GOT3 (cell line): Measurements from ENCODE around the gene RASSF5.
"Not testable (repeated sequence)": the region's sequence is repeated elsewhere in the genome, so short reads cannot be mapped to it uniquely, and the experiment has no call there.

Source experiments
- DNase-seq: peaks from one replicate; lab custom pipeline; 2025; ENCODE audit warnings: mixed read lengths; lab: John Stamatoyannopoulos, UW

Gene RASSF5

DNA sequence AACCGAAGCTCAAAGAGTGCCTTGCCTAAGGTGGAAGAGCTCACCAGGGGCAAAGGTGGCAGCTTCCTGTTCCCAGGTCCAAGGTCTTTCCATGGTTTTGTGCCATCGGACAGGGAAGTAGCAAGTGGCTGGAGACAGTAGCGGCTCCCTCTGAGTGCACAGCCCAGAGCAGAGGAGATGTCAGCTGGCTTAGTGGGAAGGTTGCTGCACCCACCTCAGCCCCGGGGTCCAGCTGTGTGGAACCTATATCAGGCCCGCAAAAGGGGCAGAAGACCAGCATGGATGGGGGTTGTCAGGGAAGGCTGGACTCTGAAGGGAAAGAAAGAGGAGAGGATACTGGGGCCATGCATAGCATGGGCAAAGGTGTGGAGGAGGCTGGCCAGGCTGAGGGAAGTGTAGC lies 30.2 kb upstream of the RASSF5 start:
- DNase-seq: no peak

DNA sequence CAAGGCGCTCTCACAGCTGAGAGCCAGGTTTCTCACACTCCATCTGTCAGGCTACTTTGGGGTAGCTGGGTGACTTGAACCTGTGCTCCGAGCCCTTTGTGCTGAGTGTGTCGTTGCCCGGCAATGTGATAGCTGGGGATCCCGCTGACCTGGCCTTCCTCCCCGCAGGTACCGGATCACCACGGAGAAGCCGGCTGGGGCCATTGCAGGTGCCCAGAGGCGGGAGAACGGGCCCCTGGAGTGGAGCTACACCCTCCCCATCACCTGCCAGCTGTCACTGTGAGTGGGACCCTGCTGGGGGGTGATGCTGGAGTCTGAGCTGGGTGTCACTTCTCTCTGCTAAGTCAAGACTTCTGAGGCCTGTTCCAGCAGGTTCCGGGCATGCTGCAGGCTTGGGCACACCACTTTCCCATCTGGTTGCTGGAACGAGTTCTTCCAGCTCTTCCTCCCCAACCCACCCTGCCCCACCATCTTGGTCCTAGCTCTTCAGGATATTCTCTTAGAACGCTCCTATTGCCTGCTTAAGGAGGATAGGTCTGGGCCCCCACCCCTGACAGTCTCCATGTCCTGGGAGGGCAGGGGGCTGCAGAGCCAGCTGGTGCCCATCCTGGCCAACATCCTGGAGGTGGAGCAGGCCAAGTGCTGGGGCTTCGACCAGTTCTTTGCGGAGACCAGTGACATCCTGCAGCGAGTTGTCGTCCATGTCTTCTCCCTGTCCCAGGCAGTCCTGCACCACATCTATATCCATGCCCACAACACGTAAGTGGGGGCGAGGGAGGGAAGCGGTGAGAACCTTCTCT lies 29.6 kb upstream of the RASSF5 start:
- DNase-seq: no peak

DNA sequence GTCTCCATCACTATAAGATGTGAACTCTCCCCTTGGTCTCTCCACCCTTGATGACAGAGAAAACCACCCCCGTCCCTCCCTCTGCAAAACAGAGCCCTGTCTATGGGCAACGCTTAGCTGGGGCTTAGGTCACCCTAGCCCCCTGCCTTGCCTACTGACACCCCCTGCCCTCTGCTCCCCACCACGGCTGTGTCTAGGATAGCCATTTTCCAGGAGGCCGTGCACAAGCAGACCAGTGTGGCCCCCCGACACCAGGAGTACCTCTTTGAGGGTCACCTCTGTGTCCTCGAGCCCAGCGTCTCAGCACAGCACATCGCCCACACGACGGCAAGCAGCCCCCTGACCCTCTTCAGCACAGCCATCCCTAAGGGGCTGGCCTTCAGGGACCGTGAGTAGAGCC lies 28.6 kb upstream of the RASSF5 start:
- no peak for DNase-seq

DNA sequence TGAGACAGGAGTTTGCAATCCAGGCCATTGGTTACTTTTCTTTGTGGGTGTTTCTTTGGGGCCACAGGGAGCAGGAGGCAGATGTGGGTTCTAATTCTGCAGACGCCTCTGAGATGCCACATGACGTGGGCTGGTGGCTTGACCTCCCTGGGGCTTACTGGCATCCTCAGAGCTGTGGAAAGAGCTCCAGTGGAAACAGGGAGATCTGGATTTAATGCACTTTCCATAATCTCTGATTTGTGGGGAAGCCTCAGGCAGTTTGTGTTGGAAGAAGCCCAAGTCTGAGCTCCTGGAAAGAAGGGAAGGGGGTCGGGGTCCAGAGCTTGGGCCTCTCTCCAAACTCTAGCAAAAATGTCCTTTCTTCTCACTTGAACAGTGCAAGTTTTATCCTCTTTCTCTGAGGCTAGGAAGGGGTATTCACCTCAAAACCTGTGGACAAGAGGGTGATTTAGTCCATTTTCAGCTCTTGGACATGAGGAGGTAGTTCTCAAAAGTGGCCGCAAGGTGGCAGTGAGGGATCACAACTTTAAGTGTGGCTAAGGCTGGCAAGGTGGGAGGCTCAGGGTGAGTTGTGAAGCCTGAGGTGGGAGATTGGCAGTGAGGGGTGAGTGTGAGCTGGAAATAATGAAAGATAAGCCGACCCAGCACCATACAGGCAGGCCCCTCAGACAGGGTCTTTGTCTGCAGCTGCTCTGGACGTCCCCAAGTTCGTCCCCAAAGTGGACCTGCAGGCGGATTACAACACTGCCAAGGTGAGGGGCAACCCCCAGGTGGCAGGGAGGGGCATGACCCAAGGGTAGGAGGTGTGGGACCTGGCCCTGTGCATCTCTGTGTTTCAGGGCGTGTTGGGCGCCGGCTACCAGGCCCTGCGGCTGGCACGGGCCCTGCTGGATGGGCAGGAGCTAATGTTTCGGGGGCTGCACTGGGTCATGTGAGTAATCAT lies 27.9 kb upstream of the RASSF5 start:
- peak; percentile 17 for DNase-seq

DNA sequence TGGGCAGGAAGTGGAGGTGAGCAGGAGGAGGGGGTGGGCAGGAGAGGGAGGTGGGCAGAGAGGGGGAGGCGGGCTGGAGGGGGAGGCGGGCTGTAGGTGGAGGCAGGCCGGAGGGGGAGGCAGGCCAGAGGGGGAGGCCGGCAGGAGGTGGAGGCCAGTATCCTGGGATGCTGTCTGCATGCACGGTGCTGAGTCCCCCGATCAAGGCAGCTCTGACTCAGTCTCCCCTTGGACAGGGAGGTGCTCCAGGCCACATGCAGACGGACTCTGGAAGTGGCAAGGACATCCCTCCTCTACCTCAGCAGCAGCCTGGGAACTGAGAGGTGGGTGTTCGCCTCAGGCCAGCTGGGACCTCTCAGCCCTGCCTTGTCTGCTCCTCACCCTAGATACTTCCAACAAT lies 27.1 kb upstream of the RASSF5 start:
- DNase-seq: no peak

DNA sequence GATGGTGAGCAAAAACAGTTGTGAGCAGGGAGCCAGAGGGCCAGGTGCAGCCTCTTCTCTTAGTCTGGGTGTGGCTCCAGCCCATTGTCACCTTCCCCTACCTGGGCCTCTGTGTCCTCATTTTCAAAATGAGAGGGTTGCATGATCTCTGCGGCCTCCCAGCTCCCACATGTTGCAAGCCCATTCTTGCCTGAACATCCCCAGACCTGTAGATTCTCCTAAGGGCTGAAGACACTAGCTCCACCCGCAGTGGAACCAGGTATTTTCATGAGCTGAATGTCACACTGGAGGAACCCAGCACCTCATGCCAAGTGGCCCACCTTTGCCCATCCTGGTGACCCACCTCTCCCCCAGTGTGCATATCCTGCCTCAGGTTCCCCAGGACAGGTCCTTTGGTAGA lies 24.7 kb upstream of the RASSF5 start:
- no peak for DNase-seq

DNA sequence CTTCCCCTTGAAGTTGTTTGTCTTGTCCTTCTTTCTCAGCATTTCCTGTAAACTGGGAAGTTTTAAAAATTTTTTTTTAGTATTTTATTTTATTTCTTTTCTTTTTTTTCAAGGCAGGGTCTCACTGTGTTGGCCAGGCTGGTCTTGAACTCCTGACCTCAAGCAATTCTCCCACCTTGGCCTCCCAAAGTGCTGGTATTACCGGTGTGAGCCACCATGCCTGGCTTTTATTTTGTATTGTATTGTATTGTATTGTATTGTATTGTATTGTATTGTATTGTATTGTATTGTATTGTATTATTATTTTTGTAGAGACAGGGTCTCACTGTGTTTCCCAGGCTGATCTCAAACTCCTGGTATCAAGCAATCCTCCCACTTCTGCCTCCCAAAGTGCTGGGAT lies 23.5 kb upstream of the RASSF5 start:
- DNase-seq: not testable (repeated sequence)

DNA sequence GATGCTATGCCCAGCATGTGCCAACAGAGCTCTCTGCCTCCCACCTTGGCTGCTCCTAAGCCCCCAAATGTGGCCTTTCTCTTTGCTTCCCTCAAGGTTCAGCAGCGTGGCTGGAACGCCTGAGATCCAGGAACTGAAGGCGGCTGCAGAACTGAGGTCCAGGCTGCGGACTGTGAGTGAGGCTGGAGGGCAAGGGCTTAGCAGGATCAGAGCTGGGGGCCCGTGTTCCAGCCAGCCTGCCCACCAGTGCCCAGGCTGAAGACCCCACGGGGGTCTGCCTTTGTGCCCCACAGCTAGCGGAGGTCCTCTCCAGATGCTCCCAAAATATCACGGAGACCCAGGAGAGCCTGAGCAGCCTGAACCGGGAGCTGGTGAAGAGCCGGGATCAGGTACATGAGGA lies 22.4 kb upstream of the RASSF5 start:
- no peak for DNase-seq

DNA sequence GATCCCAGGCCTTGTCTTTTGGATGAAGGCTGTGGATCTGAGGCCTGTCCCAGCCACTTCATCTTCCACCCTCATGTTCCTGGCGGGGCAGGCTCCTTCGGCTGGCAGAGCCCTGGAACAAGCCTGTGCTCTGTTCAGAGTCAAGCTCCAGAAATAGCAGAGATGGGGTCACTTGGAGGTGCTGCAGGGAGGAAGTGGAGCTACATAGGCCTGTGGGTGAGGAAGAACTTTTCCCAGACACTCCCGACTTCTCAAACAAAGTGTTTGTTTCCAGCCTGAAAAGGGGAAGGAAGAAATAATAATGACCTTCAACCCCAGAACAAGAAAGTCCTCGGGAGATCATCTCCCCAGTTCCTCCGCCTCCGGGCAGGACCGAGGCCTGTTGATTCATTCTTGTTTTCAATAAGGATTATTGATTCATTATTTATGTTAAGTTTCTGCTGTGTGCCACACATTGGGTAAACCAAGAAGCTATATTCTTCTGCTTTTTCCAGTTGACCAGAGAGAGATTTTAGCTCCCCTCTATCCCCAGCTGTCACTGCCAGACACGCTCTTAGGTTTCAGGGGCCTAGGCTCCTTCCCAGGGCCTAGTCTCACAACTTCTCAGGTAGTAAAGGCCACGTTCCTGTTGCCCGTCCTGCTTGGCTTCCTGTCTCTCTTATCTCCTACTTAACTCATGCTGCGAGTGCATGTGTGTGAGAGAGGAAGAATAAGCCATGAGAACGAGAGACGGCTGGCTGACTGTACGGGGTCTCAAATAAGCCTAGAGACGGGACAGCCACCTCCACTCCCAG lies 20.1 kb upstream of the RASSF5 start:
- DNase-seq: no peak

DNA sequence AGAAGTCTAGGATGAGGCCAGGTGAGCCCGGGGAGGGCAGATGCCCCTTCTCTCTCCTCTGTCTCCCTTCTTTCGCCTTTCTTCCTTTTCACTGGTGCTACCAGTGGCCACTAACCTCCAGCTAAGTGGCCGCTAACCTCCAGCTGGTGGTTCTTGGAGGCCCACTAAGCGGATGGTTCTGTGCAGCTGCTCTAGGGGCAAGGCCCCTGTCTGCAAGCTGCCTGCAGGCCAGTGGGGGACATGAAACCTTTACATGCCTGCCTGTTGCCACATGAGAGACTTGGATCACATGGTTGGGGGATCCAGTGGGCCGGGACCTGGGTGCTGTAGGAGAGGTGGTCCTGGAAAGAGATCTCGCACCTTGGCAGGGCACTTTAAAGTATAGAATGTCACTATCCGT lies 19.4 kb upstream of the RASSF5 start:
- DNase-seq: no peak

DNA sequence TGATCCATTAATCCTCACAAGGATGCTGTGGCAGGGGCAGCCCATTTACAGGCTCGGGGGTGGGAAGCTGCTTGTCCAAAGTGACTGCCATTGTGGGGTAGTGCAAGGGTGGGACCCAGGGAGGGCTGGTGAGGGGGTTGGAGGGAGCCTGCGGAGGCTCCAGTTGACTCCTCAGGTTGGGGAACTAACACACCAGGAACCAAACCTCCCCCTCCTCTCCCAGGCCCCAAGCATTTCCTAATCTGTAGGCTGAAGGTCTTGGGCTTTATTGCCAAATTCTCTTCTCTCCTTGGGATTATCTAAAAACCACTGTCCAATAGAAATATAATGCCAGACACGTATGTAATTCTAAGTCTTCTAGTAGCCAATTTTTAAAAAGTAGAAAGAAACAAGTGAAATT lies 18.9 kb upstream of the RASSF5 start:
- no peak for DNase-seq

DNA sequence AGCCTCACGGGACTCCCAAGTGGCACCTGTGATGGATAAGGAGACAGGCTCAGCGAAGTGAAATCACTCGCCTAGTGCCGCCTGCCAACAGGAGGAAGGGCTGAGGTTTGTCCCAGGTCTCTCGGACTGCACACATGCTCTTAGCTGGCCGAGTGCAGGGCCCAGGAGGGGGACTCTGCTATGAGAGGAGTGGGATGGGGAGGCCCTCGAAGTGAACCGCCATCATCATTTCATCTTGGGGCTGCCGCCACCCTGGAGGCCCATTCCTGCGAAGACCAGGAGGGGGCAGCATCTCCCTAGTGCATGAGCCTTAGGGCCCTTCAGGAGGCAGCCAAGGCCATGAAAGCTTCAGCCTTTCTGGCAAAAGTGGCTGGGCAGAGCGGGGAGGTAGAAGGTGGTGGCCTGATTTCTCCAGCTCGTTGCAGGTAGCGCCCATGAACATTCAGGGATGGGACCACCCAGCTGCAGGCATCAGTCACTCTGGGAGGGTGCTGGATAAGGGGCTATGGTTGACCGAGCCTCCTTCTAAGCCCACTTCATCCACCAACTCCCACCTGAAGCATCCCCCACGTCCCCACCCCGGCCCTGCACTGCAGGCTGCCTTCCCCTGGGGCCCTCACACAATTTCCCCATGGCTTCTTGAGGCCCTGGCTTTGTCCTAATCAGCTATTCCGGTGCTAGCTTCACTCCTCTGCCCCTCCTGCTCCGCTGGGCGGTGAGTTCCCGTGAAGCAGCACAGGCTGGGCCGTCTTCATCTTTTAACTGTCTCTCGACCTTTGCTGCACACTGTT lies 17.2 kb upstream of the RASSF5 start:
- DNase-seq: no peak

DNA sequence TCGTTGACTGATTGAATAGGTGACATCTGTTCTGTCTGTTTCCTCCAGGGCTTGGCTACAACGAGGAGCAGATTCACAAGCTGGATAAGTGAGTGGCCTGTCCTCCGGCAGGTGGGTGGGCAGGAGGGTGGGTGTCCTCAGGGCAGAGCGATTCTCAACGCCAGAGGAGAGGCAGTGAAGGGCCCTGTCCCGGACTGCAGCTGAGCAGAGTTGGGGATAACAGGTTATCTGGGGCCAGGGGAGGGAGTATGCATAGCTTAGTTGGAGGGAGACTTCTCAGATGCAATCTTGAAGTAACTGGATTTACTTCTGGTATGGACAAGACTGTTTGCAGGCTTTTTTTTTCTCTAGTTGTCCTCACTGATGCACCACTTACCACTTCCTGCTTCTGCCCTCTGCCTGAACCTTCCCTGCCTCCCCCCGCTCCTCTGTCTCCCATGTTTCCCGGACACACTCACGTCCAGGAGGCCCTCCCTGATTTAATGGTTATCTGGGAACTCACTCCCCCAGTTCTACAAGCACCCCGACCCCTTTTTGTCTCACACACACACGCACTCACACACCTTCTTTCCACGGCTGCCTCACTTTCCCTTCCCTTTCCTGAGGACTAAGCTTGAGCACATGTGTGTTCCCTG lies 16.4 kb upstream of the RASSF5 start:
- DNase-seq: no peak

DNA sequence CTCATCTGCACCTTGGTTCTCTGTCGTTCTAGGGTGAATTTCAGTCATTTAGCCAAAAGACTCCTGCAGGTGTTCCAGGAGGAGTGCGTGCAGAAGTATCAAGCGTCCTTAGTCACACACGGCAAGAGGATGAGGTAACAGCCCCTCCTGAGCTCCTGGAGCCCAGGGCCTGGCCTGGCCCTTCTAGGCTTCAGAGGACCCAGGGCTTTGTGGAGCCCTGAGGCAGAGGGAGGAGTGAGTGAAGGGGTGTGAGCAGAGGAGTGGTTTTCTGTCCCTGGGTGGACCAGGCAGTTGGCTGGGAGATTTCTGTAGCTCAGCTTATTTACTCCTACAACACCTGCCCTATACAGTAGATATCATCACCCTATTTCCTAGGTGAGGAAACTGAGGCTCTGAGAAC lies 15.7 kb upstream of the RASSF5 start:
- DNase-seq: no peak

DNA sequence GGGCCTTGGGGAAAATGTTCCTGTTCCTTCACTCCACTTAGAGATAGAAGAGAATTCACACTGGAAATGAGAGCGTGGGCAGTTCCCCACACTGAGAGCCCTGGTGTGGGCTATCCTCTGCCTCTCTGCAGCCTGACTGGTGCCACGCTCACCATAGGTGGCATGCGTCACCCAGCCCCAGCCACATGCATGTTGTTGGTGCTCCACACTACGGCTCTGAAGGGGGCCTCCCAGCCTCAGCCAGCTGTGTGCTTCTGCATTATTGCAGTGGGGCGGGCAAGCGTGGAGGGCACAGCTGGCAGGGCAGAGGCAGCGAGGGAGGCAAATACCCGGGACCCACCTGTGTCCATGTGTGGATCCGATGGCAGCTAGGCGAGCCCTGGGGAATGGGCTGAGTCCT lies 14.7 kb upstream of the RASSF5 start:
- DNase-seq: no peak

DNA sequence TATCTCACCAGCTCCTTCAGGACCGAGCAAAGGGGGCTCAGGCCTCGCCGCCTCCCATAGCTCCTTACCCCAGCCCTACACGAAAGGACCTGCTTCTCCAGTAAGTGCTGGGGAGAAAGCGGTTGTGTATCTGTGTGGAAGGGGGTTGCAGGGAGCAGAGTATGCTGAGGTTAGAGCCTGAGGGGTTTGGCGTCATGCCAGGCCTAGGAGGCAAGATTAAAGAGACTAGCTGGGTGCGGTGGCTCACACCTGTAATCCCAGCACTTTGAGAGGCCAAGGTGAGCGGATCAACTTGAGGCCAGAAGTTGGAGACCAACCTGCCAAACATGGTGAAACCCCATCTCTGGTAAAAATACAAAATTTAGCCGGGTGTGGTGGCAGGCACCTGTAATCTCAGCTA lies 14.1 kb upstream of the RASSF5 start:
- no peak for DNase-seq

DNA sequence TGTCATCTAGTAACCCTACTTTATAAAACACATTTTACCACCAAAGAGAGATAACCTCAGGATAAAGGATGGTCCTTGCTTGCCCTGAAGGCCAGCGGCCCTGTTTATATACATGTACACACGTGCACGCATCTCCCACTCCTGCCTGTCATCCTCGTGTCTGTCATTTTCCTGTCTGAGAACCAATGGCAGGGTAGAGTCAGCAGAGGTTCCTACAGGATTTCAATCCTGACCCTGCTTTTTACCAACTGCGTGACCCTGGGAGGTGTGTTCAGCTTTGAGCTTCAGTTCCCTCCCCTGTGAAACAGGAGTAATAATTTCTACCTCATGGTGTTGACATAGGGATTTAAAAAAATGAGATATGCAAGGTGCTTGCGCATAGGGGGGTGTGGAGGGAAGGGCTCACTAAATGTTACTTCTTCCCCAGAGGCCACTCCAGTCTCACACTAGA lies 12.3 kb upstream of the RASSF5 start:
- no peak for DNase-seq

DNA sequence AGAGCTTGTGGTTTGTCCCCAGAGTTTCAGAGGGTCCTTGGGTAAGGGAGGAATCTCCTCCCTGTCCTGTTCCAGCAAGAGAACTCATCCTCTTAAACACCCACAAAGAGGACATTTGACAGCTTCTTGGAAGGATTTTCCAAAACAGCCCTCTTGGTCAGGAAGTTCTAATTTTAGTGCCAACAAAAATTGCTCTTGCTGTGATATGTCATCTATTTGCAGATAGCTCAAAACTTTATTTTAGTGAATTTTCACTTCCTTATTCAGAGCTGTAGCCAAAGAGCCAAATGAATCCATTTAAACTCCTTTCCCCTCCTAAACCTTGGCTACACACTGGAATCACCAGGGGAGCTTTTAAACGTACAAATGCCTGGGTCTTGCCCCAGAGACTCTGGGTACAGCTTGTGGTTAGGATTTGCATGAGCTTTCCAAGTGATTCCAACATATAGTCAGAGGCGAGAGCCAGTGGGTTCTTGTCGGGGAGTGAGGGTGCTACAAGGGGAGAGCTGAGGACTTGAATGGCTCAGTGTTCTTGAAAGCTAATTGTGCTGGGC lies 11.8 kb upstream of the RASSF5 start:
- no peak for DNase-seq

DNA sequence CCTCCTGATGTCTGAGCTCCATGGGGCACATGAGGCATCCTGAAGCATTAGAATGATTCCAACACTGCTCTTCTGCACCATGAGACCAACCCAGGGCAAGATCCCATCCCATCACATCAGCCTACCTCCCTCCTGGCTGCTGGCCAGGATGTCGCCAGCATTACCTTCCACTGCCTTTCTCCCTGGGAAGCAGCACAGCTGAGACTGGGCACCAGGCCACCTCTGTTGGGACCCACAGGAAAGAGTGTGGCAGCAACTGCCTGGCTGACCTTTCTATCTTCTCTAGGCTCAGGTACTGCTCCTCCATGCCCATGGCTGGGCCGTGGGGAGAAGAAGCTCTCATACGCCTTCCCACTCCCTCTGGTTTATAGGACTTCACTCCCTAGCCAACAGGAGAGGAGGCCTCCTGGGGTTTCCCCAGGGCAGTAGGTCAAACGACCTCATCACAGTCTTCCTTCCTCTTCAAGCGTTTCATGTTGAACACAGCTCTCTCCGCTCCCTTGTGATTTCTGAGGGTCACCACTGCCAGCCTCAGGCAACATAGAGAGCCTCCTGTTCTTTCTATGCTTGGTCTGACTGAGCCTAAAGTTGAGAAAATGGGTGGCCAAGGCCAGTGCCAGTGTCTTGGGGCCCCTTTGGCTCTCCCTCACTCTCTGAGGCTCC lies 11.1 kb upstream of the RASSF5 start:
- no peak for DNase-seq

DNA sequence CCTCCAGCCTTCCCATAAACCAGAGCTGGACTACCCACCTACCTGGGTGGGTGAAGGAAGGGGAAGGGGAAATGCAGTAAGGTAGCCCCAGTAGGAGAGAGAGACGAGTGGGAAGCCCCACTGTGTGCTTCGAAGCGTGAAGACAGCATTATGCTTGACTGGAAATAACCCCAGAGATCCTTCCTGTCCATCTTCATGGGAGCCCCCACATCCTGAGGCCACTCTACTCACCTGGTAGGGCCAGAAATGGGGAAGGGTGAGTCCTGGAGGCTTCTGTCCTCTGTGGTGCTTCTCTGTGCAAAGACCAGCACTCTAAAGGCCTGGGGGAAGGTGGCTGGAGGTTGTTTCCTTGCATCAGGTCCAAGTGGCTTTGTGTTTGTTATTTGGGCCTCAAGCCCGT lies 10.0 kb upstream of the RASSF5 start:
- DNase-seq: no peak
